ENCODE measurements around the gene SMARCAL1.
"Not testable (repeated sequence)": the region's sequence is repeated elsewhere in the genome, so short reads cannot be mapped to it uniquely, and the experiment has no call there.

SMARCAL1 gene

GRCh38 chr2:216412022-216412999 lies at the start of gene SMARCAL1:
SMARCAL1 (plus strand) TSS chr2:216412484; CDS start chr2:216414705, 2,221 bp downstream.
- DNase-seq = peak; percentile 96

- DNase-seq = no peak
Measured at GRCh38 chr2:216362730-216363129, 49.6 kb upstream of the SMARCAL1 start.

GRCh38 chr2:216363221-216363620 lies 49.1 kb upstream of the SMARCAL1 start:
- no peak for DNase-seq

- no peak for DNase-seq
Measured at GRCh38 chr2:216365518-216365917, 46.8 kb upstream of the SMARCAL1 start.

GRCh38 chr2:216366777-216367471 lies 45.4 kb upstream of the SMARCAL1 start:
- no peak for DNase-seq

GRCh38 chr2:216369821-216370220 lies 42.5 kb upstream of the SMARCAL1 start:
- no peak for DNase-seq

GRCh38 chr2:216370961-216371712 lies 41.1 kb upstream of the SMARCAL1 start:
- no peak for DNase-seq

GRCh38 chr2:216371721-216372702 lies 40.3 kb upstream of the SMARCAL1 start, which contains the start of gene MARCHF4:
MARCHF4 (minus strand) TSS chr2:216372483; CDS start chr2:216370260, 2,223 bp downstream.
- peak; percentile 46 for DNase-seq

- DNase-seq = no peak
Measured at GRCh38 chr2:216372761-216373291, 39.5 kb upstream of the SMARCAL1 start.

- DNase-seq = no peak
Measured at GRCh38 chr2:216373896-216374295, 38.4 kb upstream of the SMARCAL1 start.

GRCh38 chr2:216375286-216375685 lies 37.0 kb upstream of the SMARCAL1 start:
- no peak for DNase-seq

GRCh38 chr2:216379977-216380376 lies 32.3 kb upstream of the SMARCAL1 start:
- no peak for DNase-seq

- DNase-seq = not testable (repeated sequence)
Measured at GRCh38 chr2:216384409-216384808, 27.9 kb upstream of the SMARCAL1 start.

- DNase-seq = no peak
Measured at GRCh38 chr2:216385478-216385877, 26.8 kb upstream of the SMARCAL1 start.

GRCh38 chr2:216387262-216387661 lies 25.0 kb upstream of the SMARCAL1 start:
- no peak for DNase-seq

- DNase-seq = no peak
Measured at GRCh38 chr2:216388046-216388884, 24.0 kb upstream of the SMARCAL1 start.

GRCh38 chr2:216389570-216389969 lies 22.7 kb upstream of the SMARCAL1 start:
- DNase-seq = no peak

GRCh38 chr2:216391401-216391800 lies 20.9 kb upstream of the SMARCAL1 start:
- no peak for DNase-seq

- DNase-seq = no peak
Measured at GRCh38 chr2:216392018-216392562, 20.2 kb upstream of the SMARCAL1 start.

Measured in NCI-H526 treated with DMSO at 0.1 percent for 48 hours (cell line).